Kidney glomerular epithelial cell (primary cell): ENCODE measurements around the gene GCFC2.

ENCODE experiments used
- DNase-seq: peaks from one replicate; lab custom pipeline; 2025; lab: John Stamatoyannopoulos, UW

The GCFC2 gene

DNA sequence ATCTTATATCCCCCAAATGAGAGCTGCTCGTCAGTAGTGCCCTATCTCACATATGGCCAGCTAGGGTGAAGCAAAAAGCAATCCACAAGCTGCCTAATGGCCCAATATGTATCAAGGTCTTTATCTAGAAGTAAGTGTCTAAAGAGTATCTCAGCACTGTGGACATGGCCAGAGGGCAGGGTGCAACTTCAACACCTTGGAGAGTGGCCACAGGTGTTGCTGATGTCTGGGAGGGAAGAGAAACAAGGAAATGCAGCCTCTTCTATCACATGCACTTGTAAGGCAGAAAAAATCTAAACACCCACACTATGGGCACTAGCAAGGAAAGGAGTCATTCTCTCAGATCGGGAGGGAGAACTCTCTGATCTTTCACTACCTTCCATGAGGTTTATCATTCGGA, 87.8 kb downstream of the GCFC2 start:
- DNase-seq = no peak

- DNase-seq = no peak
These were observed 88.2 kb downstream of the GCFC2 start for GRCh38 chr2:75622500-75622899.

DNA sequence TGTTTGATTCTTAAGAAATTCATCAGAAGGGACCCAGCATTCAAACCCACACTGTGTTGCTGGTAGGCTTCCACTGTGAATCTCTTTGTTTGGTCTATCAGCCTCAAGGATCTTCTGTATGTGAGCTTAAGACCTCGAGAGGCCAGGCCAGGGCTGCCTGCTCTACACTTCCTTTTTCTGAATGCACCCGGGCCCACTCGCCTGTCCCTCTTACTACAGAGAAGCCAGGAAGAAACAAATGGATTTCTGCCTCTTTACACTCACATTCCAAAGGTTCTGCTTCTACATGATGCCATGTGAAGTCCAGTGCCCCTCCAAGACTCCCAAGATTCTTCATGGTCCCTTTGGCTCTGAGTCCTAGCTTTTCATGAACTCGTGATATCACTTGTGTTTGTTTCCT, 89.5 kb downstream of the GCFC2 start:
- DNase-seq = no peak

- peak; percentile 5 for DNase-seq
These were observed 90.6 kb downstream of the GCFC2 start for GRCh38 chr2:75619956-75620740.

GRCh38 chr2:75616933-75617332, 93.8 kb downstream of the GCFC2 start:
- DNase-seq = no peak

DNA sequence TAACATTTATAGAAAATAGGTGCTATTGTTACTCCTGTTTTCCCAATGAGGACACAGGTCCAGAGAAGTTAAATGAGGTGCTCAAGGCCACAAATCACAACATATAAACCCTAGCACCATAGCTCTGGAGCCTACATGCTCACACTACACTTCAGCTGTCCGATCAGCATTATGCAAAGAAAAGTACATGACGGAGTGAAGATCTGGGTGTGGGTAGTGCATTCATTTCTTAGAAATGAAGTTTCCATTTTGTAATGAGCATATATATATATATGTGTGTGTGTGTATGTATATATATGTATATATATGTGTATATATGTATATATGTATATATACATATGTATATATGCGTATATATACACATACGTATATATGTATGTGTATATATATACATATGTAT, 94.3 kb downstream of the GCFC2 start:
- DNase-seq = no peak

DNA sequence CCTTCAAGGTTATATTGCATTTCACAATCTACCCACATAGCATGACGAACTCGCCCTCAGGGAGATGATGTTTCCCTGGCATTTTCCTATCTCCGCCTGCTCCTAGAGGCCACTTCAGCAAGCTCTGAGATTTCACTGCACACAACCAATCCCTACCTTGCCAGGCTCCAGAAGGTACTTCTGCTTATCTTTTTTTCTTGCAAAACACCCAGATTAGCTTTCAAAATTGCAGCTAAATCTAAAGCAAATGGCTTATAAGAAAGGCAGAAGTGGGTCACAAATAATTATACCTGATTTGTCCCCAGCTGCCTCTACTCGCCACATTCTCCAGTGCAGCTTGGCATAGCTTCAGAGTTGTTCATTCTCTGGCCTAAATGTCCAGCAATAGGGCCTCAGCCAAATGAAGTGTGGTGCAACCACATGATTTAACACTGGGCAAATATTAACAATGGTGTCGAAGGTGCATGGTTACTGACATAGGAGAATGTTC, 96.5 kb downstream of the GCFC2 start:
- DNase-seq = peak; percentile 7

DNA sequence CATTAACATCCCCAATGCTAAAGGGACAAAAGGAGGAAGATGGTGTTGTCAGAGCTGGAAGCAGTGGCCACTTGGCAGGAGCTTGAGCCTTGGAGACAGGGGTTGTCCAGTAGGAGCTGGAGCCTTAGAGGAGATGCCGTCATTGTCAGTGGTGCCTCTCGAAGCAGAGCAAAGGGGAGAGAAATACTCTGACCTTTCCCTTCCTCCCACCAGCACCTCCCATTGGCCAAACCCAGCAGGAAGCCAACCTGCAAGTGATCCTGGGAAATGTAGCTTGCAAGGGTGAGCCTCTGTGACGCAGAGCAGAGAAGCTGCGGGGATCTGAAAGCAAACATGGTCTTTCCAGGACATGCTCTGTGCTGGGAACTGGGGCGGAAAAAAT, 97.9 kb downstream of the GCFC2 start:
- DNase-seq = no peak
